HG03575 (cell line): ENCODE results near the gene FKBP15.

Source experiments
- ATAC-seq: cut with Tn5 transposase; IDR thresholded peaks from one replicate; pipeline ENCODE4 v1.9.1; 2021; ENCODE audit not compliant: unreplicated experiment, insufficient number of reproducible peaks, low FRiP score; ENCODE audit errors: extremely low read depth

FKBP15 gene

DNA sequence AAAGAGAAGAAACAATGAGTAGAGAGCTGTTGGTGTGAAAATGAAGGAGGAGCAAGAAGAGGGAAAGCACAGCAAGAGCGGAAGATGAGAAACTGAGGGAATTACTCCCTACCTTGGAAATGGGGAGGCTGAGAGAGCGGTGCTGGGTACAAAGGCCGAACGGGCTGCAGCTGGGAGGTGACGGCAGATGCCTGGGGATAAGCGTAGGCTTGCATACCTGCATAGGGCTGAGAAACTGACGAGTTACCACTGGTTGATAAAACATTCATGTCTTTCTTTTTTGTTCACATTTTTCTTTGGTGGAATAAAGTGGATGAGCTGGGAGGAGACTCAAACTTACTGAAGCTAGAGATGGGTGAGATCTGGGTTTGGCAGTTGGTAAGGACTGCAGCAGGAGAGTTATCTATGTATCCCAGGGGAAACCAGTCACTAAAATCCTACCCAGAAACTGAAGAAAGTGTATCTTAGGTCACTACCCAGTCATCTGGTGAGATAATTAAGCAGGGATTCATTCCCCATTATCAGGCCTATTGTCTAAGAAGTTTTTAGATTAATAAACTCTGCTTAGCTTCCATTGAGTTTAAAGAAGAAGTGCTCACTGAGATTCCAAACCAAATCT is 34.8 kb downstream of the FKBP15 start:
- no peak for ATAC-seq

DNA sequence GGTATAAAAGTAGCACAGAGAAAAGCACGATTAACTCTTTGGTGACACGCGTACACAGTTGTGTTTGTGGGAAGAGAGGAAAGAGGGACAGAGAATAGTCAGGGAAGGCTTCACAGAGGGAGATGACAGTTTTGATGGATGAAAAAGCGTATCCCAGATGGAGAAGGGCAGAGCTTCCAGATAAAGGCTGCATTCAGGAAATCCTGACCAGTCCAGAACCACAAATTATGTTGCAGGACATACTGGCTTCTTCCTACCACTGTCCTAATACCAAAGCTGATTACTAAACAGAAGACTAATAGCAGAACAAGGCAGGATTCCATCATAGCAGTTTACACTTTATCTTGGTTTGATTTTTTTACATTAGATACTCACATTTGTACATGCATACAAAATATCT is 35.8 kb downstream of the FKBP15 start:
- ATAC-seq = no peak

DNA sequence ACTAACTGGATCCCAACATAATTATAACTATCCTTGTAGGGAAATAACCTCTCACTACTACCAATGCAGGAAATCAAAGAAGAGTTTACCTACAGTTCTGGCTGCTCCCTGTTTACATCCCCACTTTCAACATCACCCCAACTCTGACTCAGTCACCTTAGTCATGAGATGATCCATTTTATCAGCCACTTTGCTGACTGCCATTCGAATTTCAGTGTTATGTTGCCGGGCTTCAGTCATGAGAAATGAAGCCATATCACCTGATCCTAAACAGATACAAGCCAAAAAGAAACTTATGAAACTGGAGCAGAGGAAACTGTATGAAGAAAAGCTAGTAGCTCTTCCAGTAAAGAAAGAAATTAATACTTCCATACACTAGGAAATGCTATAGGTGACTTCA is 36.5 kb downstream of the FKBP15 start:
- no peak for ATAC-seq

DNA sequence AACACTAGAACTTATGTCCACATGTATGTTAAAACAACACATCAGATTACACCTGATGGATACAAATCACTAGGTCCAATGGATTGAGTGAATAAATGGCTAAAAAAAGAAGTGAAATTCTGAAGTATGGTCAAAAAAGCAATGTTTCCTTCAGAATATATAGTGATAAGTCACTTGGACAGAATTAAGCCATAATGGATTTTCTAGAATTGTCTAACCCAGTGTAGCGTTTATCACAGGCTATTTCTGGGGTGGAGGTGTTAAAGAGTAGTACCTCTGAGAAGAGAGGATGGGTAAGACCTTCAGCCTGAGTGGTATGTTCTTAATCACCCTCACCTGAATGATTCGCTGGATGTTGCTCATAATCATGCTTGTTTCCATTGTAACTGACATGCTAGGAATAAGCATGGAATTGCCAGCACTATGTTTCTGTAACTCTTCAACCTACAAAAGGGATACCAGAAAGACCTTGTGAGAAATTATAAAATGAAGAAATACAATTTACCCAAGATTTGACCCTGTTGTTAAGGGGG is 37.1 kb downstream of the FKBP15 start:
- ATAC-seq = no peak

DNA sequence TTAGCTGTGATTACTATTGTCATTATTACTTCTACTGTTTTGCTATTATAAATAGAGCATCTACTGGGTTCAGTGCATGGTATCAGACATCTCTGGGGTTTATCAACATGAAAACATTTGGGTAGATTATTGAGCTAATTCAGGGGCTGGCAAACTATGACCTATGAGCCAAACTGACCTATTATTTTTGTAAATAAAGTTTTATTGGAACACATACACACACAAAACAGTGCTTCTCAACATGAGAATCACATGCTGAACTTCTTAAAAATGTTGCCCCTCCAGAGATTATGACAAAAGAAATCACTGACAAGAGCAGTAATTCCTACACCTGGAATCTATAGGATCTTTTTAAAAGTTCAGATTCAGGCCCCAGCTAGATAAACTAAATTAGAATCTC is 39.9 kb downstream of the FKBP15 start:
- no peak for ATAC-seq

DNA sequence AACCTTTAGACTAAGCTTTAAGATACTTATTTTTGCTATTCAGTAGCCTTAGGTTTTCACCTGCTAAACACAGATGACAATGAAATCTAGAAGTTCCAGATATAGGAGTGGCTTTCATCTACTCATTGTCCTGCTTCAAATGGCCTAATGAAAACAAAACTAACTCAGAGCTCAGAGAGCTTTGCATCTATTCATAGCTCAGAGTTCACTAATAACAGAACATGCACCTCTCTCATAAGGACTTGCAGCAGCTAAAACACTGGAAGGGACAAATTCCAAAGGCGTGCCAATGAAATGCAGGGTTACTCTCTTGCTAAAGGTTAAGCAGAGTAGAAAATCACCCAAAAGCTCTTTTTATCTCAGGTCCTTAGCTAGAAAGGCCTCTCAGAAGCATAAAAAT is 41.2 kb downstream of the FKBP15 start:
- ATAC-seq = no peak

DNA sequence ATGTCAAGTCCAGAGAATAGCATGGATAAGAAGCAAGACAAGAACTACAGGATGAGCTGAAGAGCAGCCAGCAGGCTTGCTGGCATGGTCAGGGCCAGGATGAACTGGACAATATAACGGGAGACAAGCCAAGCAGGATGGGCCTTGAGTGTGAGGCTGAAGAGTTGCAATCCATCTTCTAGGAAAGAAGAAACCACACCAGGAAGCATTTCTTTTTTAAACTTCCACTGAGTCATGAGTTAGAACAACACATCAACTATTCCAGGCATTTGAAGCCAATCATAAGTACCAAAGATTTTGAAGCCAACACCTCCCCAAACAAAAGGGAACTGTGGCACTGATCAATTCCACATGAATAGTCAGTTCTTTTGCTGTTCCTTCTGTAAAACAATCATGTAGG is 43.0 kb downstream of the FKBP15 start:
- ATAC-seq = no peak

DNA sequence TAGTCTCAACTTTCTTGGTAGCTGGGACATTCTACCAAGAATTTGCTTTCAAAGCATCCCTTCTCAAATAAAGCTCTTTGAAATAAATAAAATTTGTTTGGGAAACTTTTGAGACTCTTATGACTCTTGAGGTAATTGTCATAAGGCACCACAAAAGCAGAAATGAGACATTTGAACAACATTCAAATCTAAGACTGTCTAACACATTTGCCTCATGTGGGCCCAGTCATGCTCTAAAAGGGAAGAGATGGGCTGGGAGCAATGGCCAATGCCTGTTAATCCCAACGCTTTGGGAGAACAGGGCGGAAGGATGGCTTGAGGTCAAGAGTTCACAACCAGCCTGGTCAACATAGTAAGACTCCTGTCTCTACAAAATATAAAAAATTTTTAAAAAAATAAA is 43.8 kb downstream of the FKBP15 start:
- ATAC-seq = no peak

DNA sequence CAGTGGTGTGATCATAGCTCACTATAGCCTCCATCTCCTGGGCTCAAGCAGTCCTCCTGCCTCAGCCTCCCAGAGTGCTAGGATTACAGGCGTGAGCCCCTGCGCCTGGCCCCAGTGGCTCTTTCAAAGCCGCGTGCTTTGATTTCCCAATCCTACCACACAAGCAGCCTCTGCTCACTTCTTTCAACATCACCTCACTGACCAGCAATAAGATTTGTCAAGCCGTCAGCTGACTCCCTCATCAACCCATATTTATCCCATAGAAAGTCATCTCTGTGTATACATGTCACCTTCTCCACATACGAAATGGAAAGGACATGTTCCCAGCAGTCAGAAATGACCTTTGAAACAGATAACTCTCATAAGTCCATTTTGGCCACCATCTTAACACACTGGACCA is 44.3 kb downstream of the FKBP15 start:
- no peak for ATAC-seq

DNA sequence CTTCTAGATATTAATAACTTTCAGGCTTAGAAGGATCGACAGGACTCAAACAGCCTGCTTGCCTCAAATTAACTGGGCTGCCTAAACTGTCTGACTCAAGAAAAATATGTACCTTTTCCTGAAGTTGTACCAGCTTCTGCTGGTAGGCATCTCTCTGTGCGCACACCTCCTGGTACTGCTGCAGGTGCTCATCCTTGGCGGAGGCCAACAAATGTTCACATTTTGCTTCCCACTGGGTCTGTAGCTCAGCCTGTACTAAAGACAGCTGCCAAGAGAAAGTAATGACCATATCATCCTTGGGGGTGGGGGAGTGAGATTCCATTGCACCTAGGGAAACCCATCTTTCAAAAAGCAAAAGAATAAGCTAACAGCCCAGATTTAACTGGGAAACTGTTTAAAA is 47.7 kb downstream of the FKBP15 start:
- no peak for ATAC-seq

DNA sequence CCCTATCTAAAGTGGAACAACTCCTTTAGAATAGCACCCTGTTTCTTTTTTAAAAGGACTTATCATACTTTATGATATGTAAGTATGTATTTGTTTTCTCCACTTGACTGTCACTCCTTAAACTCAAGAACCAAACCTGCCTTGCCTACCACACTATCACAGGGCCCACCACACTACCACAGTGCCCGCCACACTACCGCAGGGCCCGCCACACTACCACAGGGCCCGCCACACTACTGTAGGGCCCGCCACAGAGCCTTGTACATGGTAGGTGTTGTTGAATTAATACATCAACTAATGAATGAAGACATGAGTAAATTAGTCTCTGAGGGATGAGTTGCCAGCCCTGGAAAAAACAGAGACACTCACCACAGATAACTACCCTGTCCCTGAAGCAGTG is 52.3 kb downstream of the FKBP15 start:
- ATAC-seq = no peak

DNA sequence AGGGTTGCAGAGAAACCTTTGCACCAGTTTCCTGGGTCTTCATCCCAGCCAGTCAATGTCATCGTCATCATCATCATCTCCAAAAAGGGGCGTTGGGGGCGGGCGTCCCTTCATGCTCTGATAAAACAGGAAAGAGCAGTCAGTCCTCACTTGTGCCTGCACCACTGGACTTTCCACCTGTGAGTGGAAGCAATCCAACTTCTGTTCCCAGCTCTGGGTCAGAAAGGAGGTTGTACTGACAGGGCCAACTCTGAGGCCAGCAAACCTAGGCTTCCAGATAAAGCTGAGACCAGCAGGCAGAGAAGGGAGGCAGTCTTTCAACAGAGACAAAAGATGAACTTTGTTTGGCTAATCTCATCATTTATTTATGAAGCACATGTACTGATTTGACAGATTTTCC is 55.0 kb downstream of the FKBP15 start:
- ATAC-seq = no peak

DNA sequence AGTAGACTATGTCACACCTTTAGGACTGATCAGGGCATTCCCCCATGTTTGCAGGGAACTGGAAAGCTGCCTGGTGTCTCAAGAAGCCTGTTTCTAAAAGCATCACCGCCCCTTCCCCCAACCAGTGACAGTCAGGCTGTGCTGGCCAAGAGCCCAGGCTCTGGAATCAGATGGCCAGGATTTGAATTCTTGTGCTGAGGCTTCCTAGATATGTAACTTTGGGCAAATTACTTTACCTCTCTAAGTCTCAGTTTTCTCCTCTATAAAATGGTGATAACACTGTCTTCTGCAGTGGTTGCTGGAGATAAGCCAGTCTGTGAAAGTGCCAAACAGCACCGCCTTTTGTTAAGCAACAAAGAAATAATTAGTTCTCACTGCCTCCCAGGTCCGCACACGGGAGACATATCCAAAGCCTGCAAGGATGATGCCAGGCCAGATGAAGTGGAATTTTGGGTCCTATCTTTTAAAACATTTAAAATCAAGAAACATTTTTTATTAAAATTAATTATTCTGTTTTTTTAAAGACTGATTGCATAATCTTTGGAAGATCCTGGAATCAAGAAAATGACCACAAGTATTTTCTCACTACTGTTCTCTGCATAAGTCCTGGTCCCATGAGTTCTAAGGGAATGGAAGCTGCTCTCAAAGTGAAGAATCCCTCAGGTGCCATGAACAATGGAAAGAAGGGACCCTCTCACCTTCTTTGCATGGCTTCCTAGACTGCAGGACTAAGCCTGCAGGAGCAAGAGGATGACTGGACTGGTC is 56.4 kb downstream of the FKBP15 start:
- no peak for ATAC-seq

DNA sequence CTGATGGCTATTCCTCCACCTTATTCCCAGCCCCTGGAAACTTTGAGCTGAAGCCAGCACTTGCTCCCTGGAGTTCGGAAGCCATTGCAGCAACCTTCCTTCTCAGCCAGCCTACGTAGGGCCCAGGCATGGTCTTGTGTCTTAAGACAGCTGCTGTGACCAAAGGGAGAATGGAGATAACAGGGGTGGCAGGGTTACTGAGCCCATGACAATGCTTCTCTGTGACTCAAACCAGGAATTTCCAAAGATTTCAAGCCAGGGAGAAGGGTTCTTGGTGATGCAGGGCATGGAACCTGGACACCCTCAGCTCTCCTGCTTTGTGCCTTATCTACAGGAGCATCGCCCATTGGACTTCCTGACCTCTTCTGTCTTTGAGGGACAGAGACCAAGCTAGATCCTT is 58.1 kb downstream of the FKBP15 start:
- no peak for ATAC-seq

DNA sequence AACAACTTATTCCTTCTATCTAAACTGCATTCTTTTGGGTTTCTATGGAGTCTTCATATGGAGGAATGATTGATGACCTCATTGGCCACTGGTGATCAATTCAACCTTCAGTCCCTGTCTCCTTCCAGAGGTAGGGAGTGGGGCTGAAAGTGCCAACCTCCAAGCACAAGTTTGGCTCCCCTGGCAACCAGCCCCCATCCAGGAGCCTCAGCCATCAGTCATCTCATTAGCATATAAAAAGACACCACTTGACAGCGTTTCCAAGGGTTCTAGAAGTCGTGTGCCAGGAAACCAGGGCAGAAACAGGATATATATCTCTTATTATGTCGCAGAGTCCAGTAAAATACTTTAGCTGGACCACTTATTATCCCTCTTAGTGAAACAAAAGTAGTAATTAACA is 60.5 kb downstream of the FKBP15 start:
- no peak for ATAC-seq

DNA sequence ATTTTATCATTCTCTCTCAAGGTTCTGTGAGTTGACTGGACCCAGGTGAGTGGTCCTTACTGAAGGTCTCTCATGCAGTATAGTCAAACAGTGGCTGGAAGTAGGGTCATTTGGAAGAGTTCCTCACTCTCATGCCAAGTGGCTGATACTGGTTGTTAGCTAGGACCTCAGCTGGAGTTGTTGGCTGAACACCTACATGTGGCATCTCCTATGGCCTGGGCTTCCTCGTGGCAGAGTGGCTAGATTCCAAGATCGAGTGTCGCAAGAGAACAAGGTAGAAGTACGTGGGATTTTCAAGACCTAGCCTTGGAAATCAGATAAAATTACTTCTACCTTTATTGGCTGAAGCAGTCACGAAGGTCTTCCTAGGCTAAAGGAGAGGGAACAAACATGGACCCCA is 62.6 kb downstream of the FKBP15 start:
- no peak for ATAC-seq

DNA sequence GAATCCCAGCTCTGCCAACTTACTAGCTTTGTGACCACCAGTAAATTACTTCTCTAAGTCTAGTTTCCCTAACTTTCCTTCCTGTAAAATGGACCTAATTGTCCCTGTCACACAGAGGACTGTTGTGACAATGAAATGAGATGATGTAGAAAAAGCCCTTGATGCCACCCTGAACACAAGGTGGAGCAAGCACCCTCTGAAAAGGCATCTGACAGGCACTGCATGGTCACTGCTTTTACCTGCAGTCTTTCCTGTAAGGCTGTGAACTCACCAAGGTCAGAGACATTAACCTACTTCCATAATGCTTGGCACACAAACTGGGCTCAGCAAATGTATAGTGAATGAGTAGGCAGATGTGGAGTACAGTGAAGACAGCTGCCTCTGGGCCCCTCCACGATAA is 64.2 kb downstream of the FKBP15 start:
- no peak for ATAC-seq

DNA sequence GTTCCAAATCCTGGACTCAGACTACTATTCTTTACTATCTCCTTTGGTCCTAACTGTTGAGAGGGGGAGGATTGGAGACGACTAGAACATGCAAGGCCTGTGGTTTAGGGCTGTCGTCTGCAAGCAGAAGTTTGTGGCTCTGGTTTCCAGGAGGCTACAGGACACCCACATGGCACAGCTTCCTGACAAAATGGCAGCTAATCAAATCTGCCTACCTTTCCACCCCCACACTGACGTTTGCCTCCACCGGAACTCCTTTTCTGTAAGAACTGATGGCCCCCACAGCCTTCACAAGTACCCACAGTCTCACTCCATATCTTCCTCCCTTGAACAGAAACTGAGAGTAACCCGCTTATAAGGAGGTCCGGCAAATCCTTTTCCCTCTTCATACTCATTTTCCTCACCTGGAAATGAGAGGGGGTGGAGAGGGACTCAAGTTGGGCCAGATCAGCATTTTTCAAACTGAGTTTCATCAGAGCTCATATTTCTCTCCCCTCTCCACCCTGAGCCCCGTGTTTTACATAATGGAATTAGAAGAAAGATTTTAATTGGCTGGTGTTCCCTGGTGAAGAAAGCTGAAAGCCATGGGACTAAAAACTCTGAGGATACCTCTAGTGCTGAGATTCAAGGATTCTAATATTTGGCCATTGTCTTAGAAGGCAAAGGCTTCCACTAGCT is 65.0 kb downstream of the FKBP15 start:
- ATAC-seq = no peak

DNA sequence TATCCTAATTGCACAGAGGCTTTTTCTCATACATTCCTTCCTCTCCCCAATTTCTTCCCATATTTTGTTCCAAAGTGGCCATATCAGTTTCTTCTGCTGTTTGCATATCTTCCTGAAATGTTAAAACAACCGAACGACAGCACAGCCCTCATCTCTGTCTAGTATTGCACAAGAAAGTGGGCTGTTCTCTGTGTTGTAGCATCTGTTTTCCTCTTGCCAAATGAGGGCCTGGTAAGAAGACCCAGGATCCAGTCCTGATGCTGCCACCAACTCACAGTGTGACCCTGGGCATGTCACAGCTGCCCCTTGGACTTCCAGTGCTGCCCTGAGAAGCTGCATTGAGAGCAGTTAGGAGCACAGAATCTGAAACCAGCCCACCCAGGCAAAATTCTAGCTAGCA is 66.1 kb downstream of the FKBP15 start:
- ATAC-seq = no peak

DNA sequence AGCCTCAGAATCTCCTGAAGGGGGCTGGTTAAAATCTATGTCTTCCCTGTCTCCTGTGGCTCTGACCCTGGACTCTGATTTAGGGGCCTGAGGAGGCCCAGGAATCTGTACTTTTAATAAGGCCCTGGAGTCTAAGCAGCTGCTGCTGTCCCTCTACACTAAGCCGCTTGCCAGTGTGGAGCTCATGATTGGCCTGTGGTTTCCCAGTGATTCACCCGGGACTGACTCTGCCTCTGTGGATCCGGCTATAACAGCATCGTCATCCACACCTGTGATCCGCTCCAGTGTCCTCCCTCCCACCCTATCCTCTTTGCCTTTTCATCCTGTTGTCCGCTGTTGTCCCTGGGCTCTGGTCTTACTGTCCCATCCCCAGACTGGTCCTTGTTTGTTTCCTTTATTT is 66.6 kb downstream of the FKBP15 start:
- ATAC-seq = no peak
